Endothelial cell of umbilical vein (primary cell): ENCODE results near the gene MYO5B. TPM values are rescaled to one million over a fixed set of nuclear protein-coding genes. Genes with fewer than 3 reads are reported as not detected.

Experiments
- BruUV-seq: library from RNA; stranded (reverse); fragments of 400-500 nt; replicated peaks from 2 replicates; lab custom pipeline; 2021; lab: Mats Ljungman, UMichigan
- CTCF ChIA-PET: fragments of 300-600, 350-600 bp; sonication (Branson Sonifier 250); formaldehyde crosslinking; loops from one replicate; lab custom pipeline; 2021; ENCODE audit warnings: antibody characterized with exemption, inconsistent platforms; lab: Charles Lee
- POLR2A ChIA-PET: fragments of 300-600, 350-600 bp; sonication (Branson Sonifier 250); formaldehyde crosslinking; loops from one replicate; lab custom pipeline; 2021; ENCODE audit warnings: antibody characterized with exemption, inconsistent platforms; lab: Charles Lee
- DNase-seq: peaks from one replicate; pipeline ENCODE4 v3.0.0-alpha.2; 2011; ENCODE audit warnings: low read depth, low spot score
- FAIRE-seq: peaks from 2 replicates; lab custom pipeline; 2011; peaks lifted over from hg19 to GRCh38; lab: Jason Lieb, UNC
- H2AFZ ChIP-seq: 2 replicates; pipeline ENCODE4 v1.6.0; 2012; ENCODE audit warnings: low read depth, low read length, control low read depth, inconsistent platforms
- H3K27ac ChIP-seq: 2 replicates; pipeline ENCODE4 v1.5.1; 2011; ENCODE audit warnings: low read depth, mild to moderate bottlenecking, control low read depth, low read length, moderate library complexity; ENCODE audit not compliant: insufficient read depth
- H3K27me3 ChIP-seq, 2 experiments: 2 replicates each; pipeline versions ENCODE4 v1.6.0 to v1.6.1; 2011; ENCODE audit warnings: low read length in 2 of 2, mixed read lengths in 1 of 2; ENCODE audit not compliant: control insufficient read depth in 2 of 2, insufficient read depth in 2 of 2
- H3K36me3 ChIP-seq, 2 experiments: 2 replicates in 1 of 2; 3 replicates in 1 of 2; pipeline ENCODE4 v1.5.1; 2011; ENCODE audit warnings: low read length in 2 of 2, mild to moderate bottlenecking in 1 of 2, moderate library complexity in 1 of 2; ENCODE audit not compliant: control insufficient read depth in 2 of 2, insufficient read depth in 2 of 2; ENCODE audit errors: extremely low read depth in 1 of 2
- H3K4me1 ChIP-seq: 3 replicates; pipeline ENCODE4 v1.5.1; 2011; ENCODE audit warnings: mild to moderate bottlenecking, low read length; ENCODE audit not compliant: control insufficient read depth, insufficient read depth; ENCODE audit errors: extremely low read depth
- H3K4me2 ChIP-seq: 2 replicates; pipeline ENCODE4 v1.6.1; 2011; ENCODE audit warnings: low read length, control low read depth, mixed read lengths; ENCODE audit not compliant: insufficient read depth
- H3K4me3 ChIP-seq, 3 experiments: fragments of 200-600 bp in 1 of 3; sonication (generic), shearing (Covaris generic) in 1 of 3; replicated peaks in 1 of 3; 2 replicates each; pipeline ENCODE4 v1.5.1; 2011 to 2016; ENCODE audit warnings: control low read depth in 3 of 3, low read length in 3 of 3, mild to moderate bottlenecking in 2 of 3, inconsistent platforms in 1 of 3, low read depth in 1 of 3, moderate library complexity in 1 of 3; ENCODE audit not compliant: insufficient read depth in 1 of 3
- H3K79me2 ChIP-seq: 2 replicates; pipeline ENCODE4 v1.6.0; 2012; ENCODE audit warnings: low read length, inconsistent platforms; ENCODE audit not compliant: control insufficient read depth, insufficient read depth
- H3K9ac ChIP-seq: replicated peaks from 2 replicates; pipeline ENCODE3; 2011; ENCODE audit warnings: low read length, control low read depth; ENCODE audit not compliant: insufficient read depth; ENCODE audit errors: extremely low read depth
- H3K9me1 ChIP-seq: replicated peaks from 3 replicates; pipeline ENCODE4 v1.6.0; 2011; ENCODE audit warnings: mild to moderate bottlenecking, low read length; ENCODE audit not compliant: control insufficient read depth, insufficient read depth; ENCODE audit errors: extremely low read depth
- H3K9me3 ChIP-seq: replicated peaks from 2 replicates; pipeline ENCODE4 v1.5.1; 2012; ENCODE audit warnings: low read length, inconsistent platforms; ENCODE audit not compliant: control insufficient read depth, insufficient read depth
- H4K20me1 ChIP-seq: replicated peaks from 2 replicates; pipeline ENCODE3; 2011; ENCODE audit warnings: mild to moderate bottlenecking, low read length; ENCODE audit not compliant: control insufficient read depth, insufficient read depth; ENCODE audit errors: extremely low read depth
- CTCF ChIP-seq, 2 donors: IDR thresholded peaks; 1 replicate in 1 of 2; 2 replicates in 1 of 2; pipeline ENCODE4 v1.5.1; 2011; ENCODE audit warnings: low read length in 2 of 2, mild to moderate bottlenecking in 2 of 2, moderate library complexity in 2 of 2, control low read depth in 1 of 2, inconsistent platforms in 1 of 2, low read depth in 1 of 2; ENCODE audit not compliant: insufficient read depth in 1 of 2; ENCODE audit errors: extremely low read depth in 1 of 2
- EZH2 ChIP-seq: IDR thresholded peaks from 2 replicates; pipeline ENCODE4 v1.6.1; 2012; ENCODE audit warnings: borderline replicate concordance, low read depth, mild to moderate bottlenecking, moderate library complexity, low read length, inconsistent platforms; ENCODE audit not compliant: severe bottlenecking
- FOS ChIP-seq: IDR thresholded peaks from 2 replicates; pipeline ENCODE4 v1.6.1; 2011; ENCODE audit warnings: mild to moderate bottlenecking, low read length, moderate library complexity, borderline replicate concordance; ENCODE audit not compliant: insufficient read depth
- GATA2 ChIP-seq: IDR thresholded peaks from 2 replicates; pipeline ENCODE4 v1.7.0; 2011; ENCODE audit warnings: low read depth, mild to moderate bottlenecking, moderate library complexity, mixed read lengths, low read length; ENCODE audit not compliant: insufficient read length, insufficient read depth
- JUN ChIP-seq: IDR thresholded peaks from 2 replicates; pipeline ENCODE4 v1.6.1; 2011; ENCODE audit warnings: borderline replicate concordance, low read depth; ENCODE audit not compliant: insufficient read length, insufficient read depth
- POLR2A ChIP-seq: IDR thresholded peaks from 2 replicates; pipeline ENCODE4 v1.6.1; 2012; ENCODE audit warnings: low read depth, mild to moderate bottlenecking, control low read depth, low read length
- POLR2AphosphoS5 ChIP-seq: IDR thresholded peaks from 2 replicates; pipeline ENCODE4 v1.6.1; 2012; ENCODE audit warnings: low read depth, mild to moderate bottlenecking, control low read depth, low read length, moderate library complexity; ENCODE audit not compliant: insufficient read depth
- dilution Hi-C: fragments of 300-500 bp; cut with MboI; formaldehyde crosslinking; loops from one replicate; pipeline ENCODE4 v1.15.0; 2019; ENCODE audit warnings: low sequenced_read_pairs; ENCODE audit not compliant: extremely low pct_ligation_motif_present
- intact Hi-C: fragments of 100-400 bp; cut with micrococcal nuclease; formaldehyde crosslinking; loops from one replicate; pipeline ENCODE4 v1.10.0; 2022
- polyA plus RNA-seq, 4 experiments: library from polyadenylated mRNA; depleted of rRNA in 3 of 4; stranded (reverse) in 3 of 4; unstranded in 1 of 4; fragments of >200 nt; gene quantifications; 2 replicates each; pipeline versions ENCODE4 v1.2.1 to v1.2.3, GENCODE V29; 2011 to 2012; ENCODE audit warnings: missing spikeins in 1 of 4
- total RNA-seq: library from RNA; stranded (reverse); gene quantifications from 2 replicates; pipeline ENCODE4 v1.2.3, GENCODE V29; 2021
- TF ChIP-seq, protein P1 (sequence below): IDR thresholded peaks from 2 replicates; pipeline ENCODE4 v1.6.1; 2011; ENCODE audit not compliant: insufficient read depth, insufficient read length

The MYO5B gene
- total and polyA plus RNA-seq, 2 donors (not counting 3 experiments of a cell fraction or from before 2014, with no cell fraction given), result 0.54 to 1.1 TPM

DNA sequence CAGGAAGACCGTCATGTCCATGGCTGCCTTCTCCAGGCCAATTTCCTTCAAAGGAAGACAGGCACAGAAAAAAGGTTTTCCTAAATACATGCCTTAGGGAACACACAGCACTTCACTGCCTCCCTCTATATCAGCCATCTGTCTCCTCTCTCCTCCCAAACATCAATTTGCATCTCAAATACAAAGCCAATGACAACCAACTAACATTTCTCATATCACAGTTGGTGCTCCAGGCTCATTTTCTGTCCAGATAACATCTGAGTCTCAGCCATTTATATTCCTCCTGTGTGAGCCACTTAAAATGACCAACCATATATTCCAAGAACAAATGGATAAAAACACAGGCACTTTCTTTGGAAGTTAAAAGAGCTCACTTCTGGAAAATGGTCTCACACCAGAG lies 319.2 kb downstream of the MYO5B start:
- DNase-seq (no peak), FAIRE-seq (no peak)
- Histone ChIP-seq H3K9me3 (no peaks in the 10 kb centered on the region), H3K27me3 (peaks cover 16 to 17% of the 10 kb centered on the region in 2 experiments), H3K4me3 (no peak overlapping the region), H3K9me1 (no peaks in the 10 kb centered on the region), H3K9ac (no peak overlapping the region), H4K20me1 (no peaks in the 10 kb centered on the region), H3K4me2 (no peak overlapping the region), H3K79me2 (no peaks in the 10 kb centered on the region), H2AFZ (no peak overlapping the region), H3K36me3 (no peaks in the 10 kb centered on the region), H3K4me1 (peaks cover 4% of the 10 kb centered on the region), H3K27ac (no peak overlapping the region)
- CTCF ChIA-PET, result interaction anchor here (1.1 kb wide), 1 partner anchor 17 kb away, joined by 3 read pairs; no protein-coding TSS in a partner anchor
- dilution Hi-C loops (no loop called here), intact Hi-C loops (no loop called here)
- POLR2A ChIA-PET, result no interaction called here
- BruUV-seq, result no TSS peak
- TF ChIP-seq JUN (no peak), GATA2 (no peak), CTCF (IDR thresholded peaks at IDR 0.05; ENCODE audit: extremely low read depth in 1 of 2, insufficient read depth in 1 of 2, low read depth in 1 of 2, low read length in 2 of 2) (no peak), EZH2 (no peak), FOS (no peak), POLR2AphosphoS5 (no peak), POLR2A (no peak)
- TF ChIP-seq, protein P1, sequence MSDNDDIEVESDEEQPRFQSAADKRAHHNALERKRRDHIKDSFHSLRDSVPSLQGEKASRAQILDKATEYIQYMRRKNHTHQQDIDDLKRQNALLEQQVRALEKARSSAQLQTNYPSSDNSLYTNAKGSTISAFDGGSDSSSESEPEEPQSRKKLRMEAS, result no peak
